ENCODE measurements around the gene FOXO1.

The FOXO1 gene

DNA sequence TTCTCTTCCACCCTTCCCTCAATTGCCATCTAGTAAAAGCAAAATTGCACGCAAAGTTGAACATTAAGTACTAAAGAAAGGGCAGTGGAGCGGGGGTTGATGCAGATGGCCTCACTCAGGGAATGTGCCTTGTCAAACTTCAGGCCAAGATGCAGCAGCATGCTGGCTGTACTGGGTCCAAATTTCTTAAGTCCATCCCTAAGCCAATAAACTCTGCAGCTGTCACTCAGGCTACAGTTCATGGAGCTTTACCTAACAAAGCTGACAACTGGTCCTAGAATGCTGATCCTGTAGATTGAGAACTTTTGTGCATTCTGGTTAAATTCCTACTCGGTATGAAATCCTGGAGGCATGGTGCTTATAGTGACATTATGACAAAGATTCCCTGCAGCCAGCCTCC lies 88.4 kb downstream of the FOXO1 start:
- DNase-seq (ENCODE audit: low read depth), result no peak

DNA sequence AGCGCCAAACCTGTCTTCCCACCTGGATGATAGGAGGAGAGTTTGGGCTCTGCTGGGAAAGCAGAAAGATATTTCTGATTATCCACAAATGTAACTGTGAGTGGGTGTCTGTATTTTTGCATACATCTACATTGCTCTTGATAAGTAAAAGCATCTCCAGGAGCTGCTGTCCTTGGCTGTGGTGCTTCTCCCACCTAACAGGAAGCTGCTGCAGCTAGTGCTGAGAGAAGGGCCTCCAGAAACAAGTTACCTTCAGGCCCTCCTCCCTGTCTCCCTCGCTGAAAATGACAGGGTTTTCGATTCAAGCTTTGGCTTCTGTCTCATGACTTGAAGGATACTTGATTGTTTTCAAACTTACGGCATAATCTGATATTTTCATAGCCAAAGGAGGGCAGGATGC lies 90.1 kb downstream of the FOXO1 start:
- no peak for DNase-seq (ENCODE audit: low read depth)

- DNase-seq (ENCODE audit: low read depth), result no peak
Measured at GRCh38 chr13:40572961-40573360, 93.5 kb downstream of the FOXO1 start.

- DNase-seq (ENCODE audit: low read depth), result no peak
Measured at GRCh38 chr13:40571338-40571963, 95.0 kb downstream of the FOXO1 start.

DNA sequence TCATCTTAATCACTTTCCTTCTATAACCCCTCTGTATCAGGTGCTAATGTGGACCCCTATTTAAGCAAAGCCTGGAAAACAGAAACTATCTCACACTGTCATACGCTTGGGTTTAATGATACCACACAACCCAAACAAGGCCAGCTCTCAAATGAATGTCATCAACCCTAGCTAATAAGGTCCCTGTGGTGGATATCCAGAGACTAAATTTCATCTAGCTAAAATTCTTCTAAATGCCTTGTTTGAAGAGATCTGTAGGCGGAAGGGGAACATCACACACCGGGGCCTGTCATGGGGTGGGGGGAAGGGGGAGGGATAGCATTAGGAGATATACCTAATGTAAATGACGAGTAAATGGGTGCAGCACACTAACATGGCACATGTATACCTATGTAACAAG lies 95.5 kb downstream of the FOXO1 start:
- DNase-seq (ENCODE audit: low read depth), result no peak

DNA sequence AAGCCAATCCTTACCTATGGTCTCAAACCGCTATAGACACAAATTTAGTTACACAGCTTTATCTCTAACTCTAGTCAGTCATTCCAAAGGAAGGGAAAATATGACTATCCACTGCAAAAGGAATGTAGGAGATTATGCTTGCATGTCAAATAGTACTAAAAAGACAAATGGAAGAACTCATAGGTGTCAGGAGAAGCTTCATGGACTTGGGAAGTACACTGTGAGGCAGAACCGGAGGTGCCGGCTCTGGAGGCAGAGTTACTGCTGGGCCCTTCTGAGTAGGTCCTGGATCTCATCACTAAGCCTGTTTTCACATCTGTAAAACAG lies 97.5 kb downstream of the FOXO1 start:
- DNase-seq (ENCODE audit: low read depth), result no peak

DNA sequence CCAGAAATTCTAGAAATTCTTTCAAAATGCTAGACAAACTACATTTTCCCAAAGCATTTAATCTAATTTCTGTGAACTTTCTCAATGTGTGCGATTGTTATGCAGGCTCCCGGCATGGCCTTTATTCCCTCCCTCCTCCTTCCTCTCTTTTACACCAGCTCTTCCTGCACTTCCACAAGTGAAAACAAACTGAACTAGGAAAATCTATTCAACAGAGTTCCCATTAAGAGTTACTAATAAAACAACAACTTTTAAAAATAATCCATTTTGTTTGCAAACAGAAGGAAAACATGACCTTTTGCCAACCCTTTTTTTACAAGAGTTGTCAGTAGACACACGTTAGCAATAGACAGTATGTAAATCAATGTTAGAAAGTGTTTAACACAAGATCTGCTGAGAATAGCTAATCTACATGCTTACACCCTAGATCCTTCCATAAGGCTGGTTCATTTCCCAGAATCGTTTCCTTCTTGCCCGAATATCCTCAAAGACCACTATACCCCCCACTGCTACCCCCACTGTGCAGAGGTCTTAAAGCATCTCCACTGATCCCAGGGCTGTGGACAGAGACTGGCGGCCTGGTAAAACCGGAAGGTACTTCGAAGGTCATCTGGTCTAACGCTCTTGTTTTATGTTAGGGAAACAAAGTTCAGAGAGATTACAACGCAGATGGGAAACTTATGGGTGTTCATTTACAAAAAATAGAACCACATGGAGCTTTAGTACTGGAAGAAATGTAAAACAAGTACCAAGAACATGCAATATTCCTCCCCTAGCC lies 98.0 kb downstream of the FOXO1 start:
- DNase-seq (ENCODE audit: low read depth), result no peak

GRCh38 chr13:40566811-40567210 lies 99.6 kb downstream of the FOXO1 start:
- DNase-seq (ENCODE audit: low read depth), result no peak

DNA sequence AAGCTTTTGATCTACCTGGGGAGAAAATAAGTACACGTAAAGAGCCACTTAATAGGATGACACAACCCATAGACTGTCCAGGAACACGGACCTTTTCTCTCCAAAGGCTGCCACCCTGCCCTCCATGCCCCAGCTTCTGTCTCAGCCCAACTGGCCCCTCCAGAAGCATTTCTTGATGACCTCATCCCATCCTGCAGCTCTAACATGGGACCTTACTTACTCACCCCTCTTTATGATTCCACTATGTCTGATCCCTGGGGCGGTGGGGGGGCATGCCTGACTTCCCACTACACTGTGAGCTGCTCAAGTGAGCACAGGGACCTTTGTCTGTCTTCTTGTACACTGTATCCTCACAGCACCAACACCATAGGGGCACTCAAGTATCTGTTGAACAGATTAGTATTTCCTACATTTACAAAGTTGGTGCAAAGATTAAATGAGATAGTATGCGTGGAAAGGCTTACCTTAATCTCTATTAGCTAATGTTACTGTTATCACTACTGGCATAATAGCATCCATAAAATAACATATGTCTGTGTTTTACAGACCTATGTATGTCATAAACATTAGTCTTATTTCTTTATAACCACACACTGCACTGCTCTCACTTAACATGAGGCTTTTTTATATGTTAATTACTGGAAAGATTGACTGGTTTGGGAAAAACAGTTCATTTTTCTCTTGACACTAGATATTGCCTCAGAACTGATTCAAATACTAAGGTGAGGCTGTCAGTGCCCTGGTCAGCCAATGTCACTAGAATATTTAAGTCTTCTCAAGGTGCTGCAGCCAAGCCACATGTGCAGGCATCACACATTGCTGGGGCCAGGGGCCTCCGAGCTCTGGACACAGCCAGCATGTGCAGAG lies 100.9 kb downstream of the FOXO1 start:
- DNase-seq (ENCODE audit: low read depth), result no peak

GRCh38 chr13:40564342-40565001 lies 102.0 kb downstream of the FOXO1 start:
- DNase-seq (ENCODE audit: low read depth), result no peak

DNA sequence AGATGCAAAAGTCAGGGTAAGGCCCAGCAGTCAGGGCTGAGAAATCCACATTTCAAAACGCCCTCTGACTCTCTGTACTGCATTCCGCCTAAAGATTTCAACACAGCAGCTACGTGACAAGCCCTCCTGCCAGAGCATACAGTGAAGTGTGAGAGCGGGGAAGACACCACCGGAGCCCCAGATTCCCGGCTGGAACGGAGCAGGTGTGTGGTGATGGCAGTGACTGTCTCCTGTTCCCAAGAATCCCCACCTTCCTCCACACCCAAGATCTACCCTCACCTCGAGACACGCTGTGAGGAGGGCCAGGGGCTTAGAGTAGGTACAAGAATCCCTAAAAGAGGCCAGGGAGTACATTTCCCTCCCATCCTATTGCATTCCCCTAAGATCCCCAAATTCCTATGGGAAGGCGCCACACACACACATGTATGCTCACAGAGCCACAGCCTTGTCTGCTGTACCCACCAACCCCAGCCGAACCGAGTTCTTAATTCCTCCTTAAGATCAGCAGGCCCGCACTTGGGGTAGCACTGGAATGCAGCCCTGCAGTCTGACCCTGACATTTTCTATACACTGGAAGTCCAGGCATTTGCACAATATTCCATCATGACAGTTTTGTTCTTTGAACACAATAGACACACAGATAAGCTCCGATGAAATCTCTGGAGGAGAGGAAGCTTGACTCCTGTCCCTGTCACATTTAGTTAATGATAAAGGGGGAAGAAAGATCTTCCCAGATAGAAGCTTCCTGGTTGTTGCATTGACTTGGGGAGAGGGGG lies 102.9 kb downstream of the FOXO1 start:
- no peak for DNase-seq (ENCODE audit: low read depth)

- DNase-seq (ENCODE audit: low read depth), result no peak
Measured at GRCh38 chr13:40562975-40563349, 103.5 kb downstream of the FOXO1 start.

- DNase-seq (ENCODE audit: low read depth), result no peak
Measured at GRCh38 chr13:40559915-40560314, 106.5 kb downstream of the FOXO1 start.

- no peak for DNase-seq (ENCODE audit: low read depth)
Measured at GRCh38 chr13:40558656-40559055, 107.8 kb downstream of the FOXO1 start.

GRCh38 chr13:40556453-40556852 lies 110.0 kb downstream of the FOXO1 start:
- DNase-seq (ENCODE audit: low read depth), result no peak

GRCh38 chr13:40553356-40553755 lies 113.1 kb downstream of the FOXO1 start:
- DNase-seq (ENCODE audit: low read depth), result no peak

GRCh38 chr13:40552895-40553294 lies 113.5 kb downstream of the FOXO1 start:
- DNase-seq (ENCODE audit: low read depth), result no peak

- DNase-seq (ENCODE audit: low read depth), result no peak
Measured at GRCh38 chr13:40550130-40550529, 116.3 kb downstream of the FOXO1 start.

DNA sequence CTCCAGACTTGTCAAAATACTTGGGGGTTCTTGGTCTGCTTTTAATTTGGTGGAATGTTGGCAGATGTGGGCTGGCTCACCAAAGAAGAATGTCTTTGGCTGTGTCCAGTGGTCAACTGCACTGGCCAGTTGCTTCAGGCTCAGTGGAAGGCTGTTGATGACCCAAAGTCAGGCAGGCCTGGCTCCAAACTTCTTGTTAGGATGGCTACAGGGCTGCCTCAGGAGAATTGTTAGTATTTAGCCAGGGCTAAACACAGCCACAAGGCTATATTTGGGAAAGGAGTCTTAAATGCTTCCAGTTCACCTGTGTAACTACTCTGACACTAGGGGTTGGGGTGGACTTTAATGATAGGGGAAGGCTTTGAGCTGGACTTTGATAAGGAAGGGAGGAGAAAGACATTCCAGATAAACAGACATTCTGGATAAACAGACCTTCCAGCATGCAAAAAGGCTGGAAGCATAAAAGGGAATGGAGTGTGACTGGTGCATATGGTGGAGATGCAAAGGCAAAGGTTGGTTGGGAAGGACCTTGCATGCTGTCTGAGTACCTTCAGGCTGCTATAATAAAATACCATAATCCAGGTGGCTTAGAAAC lies 116.8 kb downstream of the FOXO1 start:
- no peak for DNase-seq (ENCODE audit: low read depth)

DNA sequence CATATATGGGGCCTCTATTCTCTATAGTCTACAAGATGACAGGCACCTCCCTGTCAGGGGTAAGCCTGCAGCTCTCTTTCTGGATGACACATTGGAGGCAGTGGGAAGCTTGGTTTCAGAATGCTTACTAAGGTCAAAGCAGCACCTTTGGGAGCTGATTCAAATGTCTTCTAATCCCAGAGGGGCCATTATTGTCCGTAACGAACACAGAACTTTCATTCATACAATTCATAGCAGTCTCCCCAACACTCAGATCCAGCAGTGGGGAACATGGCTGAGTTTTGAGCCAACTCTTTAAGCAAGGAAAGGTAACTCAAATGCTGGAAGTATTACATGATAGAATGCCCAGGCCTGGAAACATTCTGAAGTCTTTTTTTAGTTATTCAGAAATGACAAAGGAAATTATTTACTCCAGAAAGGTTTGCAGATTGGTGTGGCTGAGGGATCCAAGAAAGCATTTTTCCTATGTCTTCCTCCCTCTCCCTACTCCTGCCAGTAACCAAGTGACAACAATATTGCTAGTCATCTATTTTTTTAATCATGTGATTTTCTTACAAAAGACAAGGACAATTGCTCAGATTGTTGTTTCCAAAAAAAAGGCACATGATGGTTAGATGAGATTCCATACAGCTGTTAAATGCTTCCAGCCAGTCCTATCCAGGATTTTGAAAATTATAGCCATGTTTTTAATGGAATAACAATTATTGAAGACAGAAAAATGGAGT lies 118.7 kb downstream of the FOXO1 start:
- no peak for DNase-seq (ENCODE audit: low read depth)

GRCh38 chr13:40546047-40546446 lies 120.4 kb downstream of the FOXO1 start:
- no peak for DNase-seq (ENCODE audit: low read depth)

Measured in stimulated activated CD8-positive, alpha-beta memory T cell treated with anti-CD3 and anti-CD28 coated beads, Interleukin-7, amount 100 ng/mL, for 24 hours (primary cell).